B cell (primary cell): Measurements from ENCODE around the gene HAVCR2. TPM values are rescaled to one million over a fixed set of nuclear protein-coding genes. Genes with fewer than 3 reads are reported as not detected.

Experiments used
- ATAC-seq: fragments of 200-7000 bp; cut with Tn5 transposase; one replicate; pipeline ENCODE4 v1.10.0; 2021; ENCODE audit warnings: low read depth, mild to moderate bottlenecking, moderate number of reproducible peaks, moderate library complexity
- CTCF ChIA-PET: fragments of 350-600 bp; sonication (Branson Sonifier 250); formaldehyde crosslinking; loops from one replicate; lab custom pipeline; 2021; ENCODE audit warnings: antibody characterized with exemption, inconsistent platforms; lab: Charles Lee
- POLR2A ChIA-PET: fragments of 350-600 bp; sonication (Branson Sonifier 250); formaldehyde crosslinking; loops from one replicate; lab custom pipeline; 2021; ENCODE audit warnings: antibody characterized with exemption; lab: Charles Lee
- DNase-seq: peaks from one replicate; pipeline ENCODE4 v3.0.0; 2013
- H2AFZ ChIP-seq: 2 replicates; pipeline ENCODE4 v1.6.1; 2012; ENCODE audit warnings: mild to moderate bottlenecking, low read depth, low read length; ENCODE audit not compliant: insufficient read depth, poor library complexity, severe bottlenecking
- H3K27ac ChIP-seq, 2 donors: 1 replicate in 1 of 2; 2 replicates in 1 of 2; pipeline ENCODE4 v1.5.1; 2012 to 2013; ENCODE audit warnings: low read length in 2 of 2, mild to moderate bottlenecking in 2 of 2, moderate library complexity in 1 of 2
- H3K27me3 ChIP-seq, 4 experiments: fragments of 200-600 bp in 1 of 4; sonication (generic) in 1 of 4; replicated peaks in 1 of 4; 1 replicate in 2 of 4; 2 replicates in 2 of 4; pipeline versions ENCODE4 v1.6.1 to v1.7.0; 2013 to 2016; ENCODE audit warnings: low read length in 3 of 4, mild to moderate bottlenecking in 2 of 4, mixed read lengths in 1 of 4, moderate library complexity in 1 of 4; ENCODE audit not compliant: insufficient read depth in 4 of 4, control insufficient read depth in 3 of 4; ENCODE audit errors: control extremely low read depth in 1 of 4
- H3K36me3 ChIP-seq, 2 experiments: replicated peaks in 1 of 2; 1 replicate in 1 of 2; 2 replicates in 1 of 2; pipeline versions ENCODE4 v1.6.1 to v1.7.1; 2013; ENCODE audit warnings: low read length in 1 of 2; ENCODE audit not compliant: insufficient read depth in 2 of 2, control insufficient read depth in 1 of 2; ENCODE audit errors: control extremely low read depth in 1 of 2, extremely low read depth in 1 of 2
- H3K4me1 ChIP-seq, 2 donors: fragments of 200-600 bp in 1 of 2; sonication (generic) in 1 of 2; 1 replicate in 1 of 2; 2 replicates in 1 of 2; pipeline versions ENCODE4 v1.5.1 to v1.6.1; 2013 to 2017; ENCODE audit warnings: low read length in 2 of 2; ENCODE audit not compliant: control insufficient read depth in 2 of 2, insufficient read depth in 2 of 2
- H3K4me2 ChIP-seq: replicated peaks from 2 replicates; pipeline ENCODE3; 2012; ENCODE audit warnings: mild to moderate bottlenecking, low read depth, low read length; ENCODE audit not compliant: poor library complexity, severe bottlenecking
- H3K4me3 ChIP-seq, 5 experiments: fragments of 200-600 bp in 1 of 5; sonication (generic) in 1 of 5; 1 replicate in 3 of 5; 2 replicates in 2 of 5; pipeline versions ENCODE4 v1.5.1 to v1.7.0; 2011 to 2016; ENCODE audit warnings: low read length in 4 of 5, mild to moderate bottlenecking in 4 of 5, low read depth in 2 of 5, control low read depth in 1 of 5, moderate library complexity in 1 of 5; ENCODE audit not compliant: insufficient read depth in 1 of 5; ENCODE audit errors: control extremely low read depth in 1 of 5, extremely low read depth in 1 of 5
- H3K79me2 ChIP-seq: fragments of 200-600 bp; sonication (generic); one replicate; pipeline ENCODE4 v1.6.0; 2016; ENCODE audit warnings: low read length; ENCODE audit not compliant: control insufficient read depth, insufficient read depth
- H3K9ac ChIP-seq: fragments of 200-600 bp; sonication (generic); 2 replicates; pipeline ENCODE4 v1.6.1; 2017; ENCODE audit warnings: mild to moderate bottlenecking, low read length, moderate library complexity
- H3K9me3 ChIP-seq, 3 donors: one replicate each; pipeline versions ENCODE4 v1.6.1 to v1.7.1; 2013; ENCODE audit warnings: low read length in 2 of 3; ENCODE audit not compliant: control insufficient read depth in 2 of 3, insufficient read depth in 1 of 3; ENCODE audit errors: control extremely low read depth in 1 of 3
- H4K20me1 ChIP-seq: 2 replicates; pipeline ENCODE4 v1.6.0; 2012; ENCODE audit warnings: mild to moderate bottlenecking, low read length; ENCODE audit not compliant: insufficient read depth, control insufficient read depth, poor library complexity, severe bottlenecking
- H3K27ac Mint-ChIP-seq: one replicate; pipeline ENCODE4 v1.8.0; 2021; ENCODE audit warnings: mixed read lengths
- H3K27me3 Mint-ChIP-seq: one replicate; pipeline ENCODE4 v1.8.0; 2021; ENCODE audit warnings: mixed read lengths
- H3K4me1 Mint-ChIP-seq: one replicate; pipeline ENCODE4 v1.8.0; 2021; ENCODE audit warnings: mixed read lengths
- H3K4me3 Mint-ChIP-seq: one replicate; pipeline ENCODE4 v1.8.0; 2021; ENCODE audit warnings: mixed read lengths
- H3K9me3 Mint-ChIP-seq: one replicate; pipeline ENCODE4 v1.8.0; 2022; ENCODE audit warnings: mixed read lengths; ENCODE audit not compliant: insufficient read depth
- EZH2 ChIP-seq: IDR thresholded peaks from 2 replicates; pipeline ENCODE4 v1.6.1; 2012; ENCODE audit warnings: borderline replicate concordance, low read depth, mild to moderate bottlenecking, moderate library complexity, low read length; ENCODE audit not compliant: insufficient read depth, poor library complexity, severe bottlenecking
- WGBS: methylation state at CpG from one replicate; pipeline ENCODE4 v1.1.5; 2013; ENCODE audit warnings: missing lambda C conversion rate; ENCODE audit not compliant: insufficient coverage; 5-methylcytosine and 5-hydroxymethylcytosine counted together
- intact Hi-C: fragments of 100-400 bp; cut with micrococcal nuclease; formaldehyde crosslinking; loops from one replicate; pipeline ENCODE4 v1.10.0; 2022
- polyA plus RNA-seq: library from polyadenylated mRNA; depleted of rRNA; stranded (reverse); fragments of >200 nt; gene quantifications from 2 replicates; pipeline ENCODE4 v1.2.3, GENCODE V29; 2012
- total RNA-seq, 2 donors: library from RNA; stranded (reverse); fragments of 120-200 nt in 1 of 2; gene quantifications; 1 replicate in 1 of 2; 2 replicates in 1 of 2; pipeline versions ENCODE4 v1.2.3 to v1.2.4, GENCODE V29; 2013 to 2022
- TF ChIP-seq, protein P1 (sequence below): fragments of 200-600 bp; IDR thresholded peaks from one replicate; pipeline ENCODE4 v1.8.0; 2022; ENCODE audit warnings: antibody characterized with exemption, mild to moderate bottlenecking

Gene HAVCR2
- total and polyA plus RNA-seq, 2 donors (not counting 1 experiment from before 2014, with no cell fraction given), result 0.64 to 2.3 TPM

DNA sequence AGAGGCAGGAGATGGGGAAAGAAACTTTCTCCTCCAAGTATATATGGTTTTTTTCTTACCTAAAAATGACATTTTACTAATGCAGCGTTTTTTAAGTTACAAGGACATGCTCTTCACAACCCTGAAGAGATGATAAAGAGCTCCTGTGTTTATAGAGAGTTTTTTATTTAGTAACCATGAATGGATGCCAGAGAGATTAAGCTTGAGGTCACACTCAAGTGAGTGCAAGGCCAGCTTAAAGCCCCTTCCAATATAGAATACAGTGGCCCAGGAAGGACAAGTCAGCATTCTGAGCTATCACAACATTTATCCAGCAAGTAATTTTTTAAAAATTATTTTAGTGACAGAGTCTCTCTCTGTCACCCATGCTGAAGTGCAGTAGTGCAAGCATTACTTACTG, 6.7 kb upstream of the HAVCR2 start:
- H3K4me3 ChIP-seq, result no peak overlapping the region
- H3K9me3 ChIP-seq, result peaks cover 0 to 8% (median 0%) of the 10 kb centered on the region in 3 donors
- DNase-seq (no peak), ATAC-seq (no peak)
- no peaks in the 10 kb centered on the region for H3K4me1 ChIP-seq
- no peaks in the 10 kb centered on the region for H3K27me3 ChIP-seq
- H3K79me2 ChIP-seq, result no peaks in the 10 kb centered on the region
- no peaks in the 10 kb centered on the region for H4K20me1 ChIP-seq
- H3K36me3 ChIP-seq, result no peaks in the 10 kb centered on the region
- Mint-ChIP-seq H3K27ac (no peak overlapping the region), H3K9me3 (no peaks in the 10 kb centered on the region), H3K4me3 (no peak overlapping the region), H3K27me3 (no peaks in the 10 kb centered on the region), H3K4me1 (no peaks in the 10 kb centered on the region)
- intact Hi-C loops, result no loop called here
- no peak overlapping the region for H3K4me2 ChIP-seq
- POLR2A ChIA-PET, result no interaction called here
- no CpG with 5 or more reads among the region's 1 CpG for WGBS
- H3K27ac ChIP-seq, result no peak overlapping the region
- TF ChIP-seq, protein P1, sequence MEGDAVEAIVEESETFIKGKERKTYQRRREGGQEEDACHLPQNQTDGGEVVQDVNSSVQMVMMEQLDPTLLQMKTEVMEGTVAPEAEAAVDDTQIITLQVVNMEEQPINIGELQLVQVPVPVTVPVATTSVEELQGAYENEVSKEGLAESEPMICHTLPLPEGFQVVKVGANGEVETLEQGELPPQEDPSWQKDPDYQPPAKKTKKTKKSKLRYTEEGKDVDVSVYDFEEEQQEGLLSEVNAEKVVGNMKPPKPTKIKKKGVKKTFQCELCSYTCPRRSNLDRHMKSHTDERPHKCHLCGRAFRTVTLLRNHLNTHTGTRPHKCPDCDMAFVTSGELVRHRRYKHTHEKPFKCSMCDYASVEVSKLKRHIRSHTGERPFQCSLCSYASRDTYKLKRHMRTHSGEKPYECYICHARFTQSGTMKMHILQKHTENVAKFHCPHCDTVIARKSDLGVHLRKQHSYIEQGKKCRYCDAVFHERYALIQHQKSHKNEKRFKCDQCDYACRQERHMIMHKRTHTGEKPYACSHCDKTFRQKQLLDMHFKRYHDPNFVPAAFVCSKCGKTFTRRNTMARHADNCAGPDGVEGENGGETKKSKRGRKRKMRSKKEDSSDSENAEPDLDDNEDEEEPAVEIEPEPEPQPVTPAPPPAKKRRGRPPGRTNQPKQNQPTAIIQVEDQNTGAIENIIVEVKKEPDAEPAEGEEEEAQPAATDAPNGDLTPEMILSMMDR, result no peak
- no peak for TF ChIP-seq EZH2
- CTCF ChIA-PET, result interaction anchor here (2.2 kb wide), 1 partner anchor 16 kb away, joined by 7 read pairs; no protein-coding TSS in a partner anchor
- no peak overlapping the region for H3K9ac ChIP-seq
- no peak overlapping the region for H2AFZ ChIP-seq

- Histone ChIP-seq H3K9me3 (peaks cover 0 to 3% (median 0%) of the 10 kb centered on the region in 3 donors), H2AFZ (no peak overlapping the region), H3K79me2 (no peaks in the 10 kb centered on the region), H3K27ac (no peak overlapping the region), H3K9ac (no peak overlapping the region), H3K27me3 (no peaks in the 10 kb centered on the region), H3K4me3 (no peak overlapping the region), H4K20me1 (no peaks in the 10 kb centered on the region), H3K36me3 (no peaks in the 10 kb centered on the region), H3K4me2 (no peak overlapping the region), H3K4me1 (peaks cover under 1 to 1% of the 10 kb centered on the region in 2 donors)
- Mint-ChIP-seq H3K27me3 (no peaks in the 10 kb centered on the region), H3K9me3 (no peaks in the 10 kb centered on the region), H3K4me3 (no peak overlapping the region), H3K27ac (no peak overlapping the region), H3K4me1 (peaks cover under 1% of the 10 kb centered on the region)
- ATAC-seq, result no peak
- POLR2A ChIA-PET, result no interaction called here
- DNase-seq, result no peak
- CTCF ChIA-PET, result interaction anchor here (0.7 to 2.2 kb wide), 2 partner anchors 17 to 46 kb away, joined by 4 to 7 read pairs; no protein-coding TSS in a partner anchor
- no peak for TF ChIP-seq EZH2
- TF ChIP-seq, protein P1, result no peak
- intact Hi-C loops, result no loop called here
Measured at GRCh38 chr5:157115012-157115411, 6.2 kb upstream of the HAVCR2 start.
